Measurements from ENCODE around the gene BEGAIN.
A peak's percentile ranks its signal among the peaks of the same experiment; 100 is the strongest.

BEGAIN gene

GRCh38 chr14:100547633-100548294 lies 39.5 kb downstream of the BEGAIN start:
- peak; percentile 93 for DNase-seq

- no peak for DNase-seq
These were observed 41.2 kb downstream of the BEGAIN start for GRCh38 chr14:100546051-100546443.

- no peak for DNase-seq
These were observed 41.9 kb downstream of the BEGAIN start for GRCh38 chr14:100545359-100545758.

- no peak for DNase-seq
These were observed 42.6 kb downstream of the BEGAIN start for GRCh38 chr14:100544506-100545141.

GRCh38 chr14:100543471-100544455 lies 43.5 kb downstream of the BEGAIN start:
- no peak for DNase-seq

GRCh38 chr14:100542619-100543205 lies 44.5 kb downstream of the BEGAIN start:
- no peak for DNase-seq

- no peak for DNase-seq
These were observed 45.3 kb downstream of the BEGAIN start for GRCh38 chr14:100541621-100542560.

- no peak for DNase-seq
These were observed 46.1 kb downstream of the BEGAIN start for GRCh38 chr14:100540926-100541620.

- DNase-seq = no peak
These were observed 46.9 kb downstream of the BEGAIN start for GRCh38 chr14:100540141-100540925.

- no peak for DNase-seq
These were observed 47.5 kb downstream of the BEGAIN start for GRCh38 chr14:100539766-100540140.

- no peak for DNase-seq
These were observed 48.1 kb downstream of the BEGAIN start for GRCh38 chr14:100539003-100539660.

- no peak for DNase-seq
These were observed 48.7 kb downstream of the BEGAIN start for GRCh38 chr14:100538351-100539002.

- no peak for DNase-seq
These were observed 49.5 kb downstream of the BEGAIN start for GRCh38 chr14:100537446-100538350.

- DNase-seq = no peak
These were observed 50.3 kb downstream of the BEGAIN start for GRCh38 chr14:100536721-100537445.

- no peak for DNase-seq
These were observed 51.1 kb downstream of the BEGAIN start for GRCh38 chr14:100536121-100536510.

- DNase-seq = no peak
These were observed 51.7 kb downstream of the BEGAIN start for GRCh38 chr14:100535287-100536120.

Data from COR-L47 (cell line).